IPS DF 4.7 (cell line): ENCODE measurements around the gene SH3BGR.

Experiments
- DNase-seq: peaks from one replicate; pipeline ENCODE4 v3.0.0-alpha.2; 2013; ENCODE audit warnings: low spot score; ENCODE audit errors: extremely low read depth

SH3BGR gene

GRCh38 chr21:39454949-39455668, 3.3 kb downstream of the SH3BGR start:
- DNase-seq: no peak

GRCh38 chr21:39456665-39457064, 4.9 kb downstream of the SH3BGR start:
- DNase-seq: no peak

- no peak for DNase-seq
Observed at GRCh38 chr21:39461419-39461818, 9.6 kb downstream of the SH3BGR start.

- DNase-seq: no peak
Observed at GRCh38 chr21:39463308-39463707, 11.5 kb downstream of the SH3BGR start.

GRCh38 chr21:39466584-39466983, 14.8 kb downstream of the SH3BGR start:
- DNase-seq: no peak

- DNase-seq: no peak
Observed at GRCh38 chr21:39467746-39468145, 16.0 kb downstream of the SH3BGR start.

- DNase-seq: no peak
Observed at GRCh38 chr21:39468559-39468958, 16.8 kb downstream of the SH3BGR start.

- no peak for DNase-seq
Observed at GRCh38 chr21:39471598-39471997, 19.8 kb downstream of the SH3BGR start.

- no peak for DNase-seq
Observed at GRCh38 chr21:39472786-39473185, 21.0 kb downstream of the SH3BGR start.

GRCh38 chr21:39474611-39475010, 22.8 kb downstream of the SH3BGR start:
- no peak for DNase-seq

- no peak for DNase-seq
Observed at GRCh38 chr21:39479164-39479813, 27.5 kb downstream of the SH3BGR start.

GRCh38 chr21:39479814-39480182, 28.0 kb downstream of the SH3BGR start:
- DNase-seq: no peak

GRCh38 chr21:39480271-39480670, 28.5 kb downstream of the SH3BGR start:
- no peak for DNase-seq

GRCh38 chr21:39481886-39482285, 30.1 kb downstream of the SH3BGR start:
- no peak for DNase-seq

GRCh38 chr21:39483917-39484316, 32.1 kb downstream of the SH3BGR start:
- no peak for DNase-seq

GRCh38 chr21:39484711-39485276, 33.0 kb downstream of the SH3BGR start:
- no peak for DNase-seq

- DNase-seq: no peak
Observed at GRCh38 chr21:39489380-39489924, 37.7 kb downstream of the SH3BGR start.

GRCh38 chr21:39499156-39499555, 47.4 kb downstream of the SH3BGR start:
- DNase-seq: no peak

- DNase-seq: no peak
Observed at GRCh38 chr21:39502631-39503030, 50.9 kb downstream of the SH3BGR start.

- no peak for DNase-seq
Observed at GRCh38 chr21:39503123-39503762, 51.5 kb downstream of the SH3BGR start.

GRCh38 chr21:39504230-39504629, 52.5 kb downstream of the SH3BGR start:
- no peak for DNase-seq

- no peak for DNase-seq
Observed at GRCh38 chr21:39510240-39510639, 58.5 kb downstream of the SH3BGR start.
